H1 (cell line): ENCODE results near the gene ANKS1B. TPM values are rescaled to one million over a fixed set of nuclear protein-coding genes. Genes with fewer than 3 reads are reported as not detected.

Experiments
- CTCF ChIA-PET: fragments of 300-600 bp; sonication (Branson Sonifier 250); formaldehyde crosslinking; loops from one replicate; lab custom pipeline; 2021; ENCODE audit not compliant: partially characterized antibody; lab: Charles Lee
- POLR2A ChIA-PET: fragments of 300-600 bp; sonication (Branson Sonifier 250); formaldehyde crosslinking; loops from one replicate; lab custom pipeline; 2021; ENCODE audit warnings: inconsistent platforms; ENCODE audit not compliant: partially characterized antibody; lab: Charles Lee
- DNase-seq, 2 experiments: peaks; one replicate each; pipeline versions ENCODE4 v3.0.0 to v3.0.0-alpha.2; 2010 to 2022; ENCODE audit warnings: low spot score in 2 of 2, low read depth in 1 of 2, mixed read lengths in 1 of 2
- FAIRE-seq: peaks from 2 replicates; lab custom pipeline; 2011; peaks lifted over from hg19 to GRCh38; lab: Jason Lieb, UNC
- H2AFZ ChIP-seq: 2 replicates; pipeline ENCODE4 v1.8.1; 2012; ENCODE audit warnings: low read length, inconsistent platforms
- H2AK5ac ChIP-seq: 2 replicates; pipeline ENCODE4 v1.6.1; 2013; ENCODE audit warnings: low read depth, low read length
- H2BK120ac ChIP-seq: replicated peaks from 2 replicates; pipeline ENCODE3; 2013; ENCODE audit warnings: low read depth, low read length, inconsistent platforms
- H2BK12ac ChIP-seq: 2 replicates; pipeline ENCODE4 v1.6.1; 2013; ENCODE audit warnings: low read depth, low read length
- H2BK15ac ChIP-seq: 2 replicates; pipeline ENCODE4 v1.6.1; 2013; ENCODE audit warnings: low read length
- H2BK20ac ChIP-seq: 2 replicates; pipeline ENCODE4 v1.6.1; 2013; ENCODE audit warnings: low read length
- H2BK5ac ChIP-seq: 2 replicates; pipeline ENCODE4 v1.6.1; 2013; ENCODE audit warnings: low read depth, low read length
- H3K14ac ChIP-seq: 2 replicates; pipeline ENCODE4 v1.6.1; 2013; ENCODE audit warnings: inconsistent platforms; ENCODE audit not compliant: insufficient read length
- H3K18ac ChIP-seq: 2 replicates; pipeline ENCODE4 v1.6.1; 2013; ENCODE audit warnings: low read length; ENCODE audit errors: extremely low read depth
- H3K23ac ChIP-seq: 2 replicates; pipeline ENCODE4 v1.6.1; 2013; ENCODE audit warnings: inconsistent platforms; ENCODE audit not compliant: insufficient read length
- H3K23me2 ChIP-seq: 2 replicates; pipeline ENCODE4 v1.6.1; 2013; ENCODE audit warnings: low read depth, low read length
- H3K27ac ChIP-seq: 2 replicates; pipeline ENCODE4 v1.6.1; 2011; ENCODE audit warnings: low read depth, low read length, inconsistent platforms
- H3K27me3 ChIP-seq, 4 experiments: replicated peaks in 1 of 4; 1 replicate in 1 of 4; 2 replicates in 3 of 4; pipeline versions ENCODE4 v1.6.1 to v1.8.1; 2011 to 2013; ENCODE audit warnings: low read length in 3 of 4, mild to moderate bottlenecking in 3 of 4, inconsistent platforms in 2 of 4, mixed read lengths in 2 of 4, moderate library complexity in 1 of 4; ENCODE audit not compliant: control insufficient read depth in 3 of 4, insufficient read depth in 3 of 4; ENCODE audit errors: extremely low read depth in 1 of 4
- H3K36me3 ChIP-seq, 4 experiments: 2 replicates each; pipeline versions ENCODE4 v1.6.1 to v1.8.1; 2011 to 2013; ENCODE audit warnings: mild to moderate bottlenecking in 4 of 4, low read length in 3 of 4, moderate library complexity in 2 of 4, control low read depth in 1 of 4, inconsistent platforms in 1 of 4; ENCODE audit not compliant: insufficient read depth in 4 of 4, control insufficient read depth in 2 of 4
- H3K4ac ChIP-seq: replicated peaks from 2 replicates; pipeline ENCODE3; 2013; ENCODE audit warnings: low read length, low read depth, mixed read lengths, inconsistent platforms; ENCODE audit not compliant: insufficient read length
- H3K4me1 ChIP-seq, 4 experiments: replicated peaks in 1 of 4; 1 replicate in 1 of 4; 2 replicates in 3 of 4; pipeline versions ENCODE4 v1.6.1 to v1.8.1; 2011 to 2013; ENCODE audit warnings: low read length in 3 of 4, inconsistent platforms in 2 of 4, mixed read lengths in 1 of 4; ENCODE audit not compliant: insufficient read depth in 4 of 4, control insufficient read depth in 3 of 4
- H3K4me2 ChIP-seq, 2 experiments: 2 replicates each; pipeline versions ENCODE4 v1.6.1 to v1.8.1; 2011 to 2013; ENCODE audit warnings: low read depth in 2 of 2, low read length in 2 of 2, control low read depth in 1 of 2, inconsistent platforms in 1 of 2, mild to moderate bottlenecking in 1 of 2; ENCODE audit not compliant: insufficient read depth in 1 of 2
- H3K4me3 ChIP-seq, 4 experiments: fragments of 200-600, 300-600 bp in 1 of 4; sonication (generic), shearing (Covaris generic), sonication (Bioruptor Twin) in 1 of 4; 2 replicates each; pipeline versions ENCODE4 v1.5.1 to v1.8.1; 2011 to 2016; ENCODE audit warnings: low read length in 4 of 4, low read depth in 3 of 4, control low read depth in 2 of 4, inconsistent platforms in 2 of 4, mild to moderate bottlenecking in 2 of 4, mixed read lengths in 1 of 4, moderate library complexity in 1 of 4; ENCODE audit not compliant: insufficient read depth in 2 of 4; ENCODE audit errors: extremely low read depth in 1 of 4
- H3K56ac ChIP-seq: replicated peaks from 2 replicates; pipeline ENCODE3; 2013; ENCODE audit warnings: low read depth, mild to moderate bottlenecking, mixed read lengths, low read length, inconsistent platforms; ENCODE audit not compliant: insufficient read length
- H3K79me1 ChIP-seq: 2 replicates; pipeline ENCODE4 v1.6.1; 2013; ENCODE audit warnings: low read depth, low read length, control low read depth
- H3K79me2 ChIP-seq, 2 experiments: 2 replicates each; pipeline versions ENCODE4 v1.6.1 to v1.8.1; 2012 to 2013; ENCODE audit warnings: low read length in 2 of 2, mild to moderate bottlenecking in 2 of 2, inconsistent platforms in 1 of 2; ENCODE audit not compliant: insufficient read depth in 2 of 2, control insufficient read depth in 1 of 2
- H3K9ac ChIP-seq, 4 experiments: replicated peaks in 1 of 4; 1 replicate in 1 of 4; 2 replicates in 3 of 4; pipeline versions ENCODE4 v1.6.1 to v1.8.1; 2011 to 2013; ENCODE audit warnings: low read depth in 3 of 4, low read length in 3 of 4, control low read depth in 2 of 4, mild to moderate bottlenecking in 2 of 4, moderate library complexity in 2 of 4, inconsistent platforms in 1 of 4; ENCODE audit errors: extremely low read depth in 1 of 4
- H3K9me3 ChIP-seq, 2 experiments: 2 replicates each; pipeline versions ENCODE4 v1.6.1 to v1.8.1; 2012 to 2013; ENCODE audit warnings: mild to moderate bottlenecking in 2 of 2, moderate library complexity in 2 of 2, control low read depth in 1 of 2, inconsistent platforms in 1 of 2, low read depth in 1 of 2, low read length in 1 of 2, mixed read lengths in 1 of 2; ENCODE audit not compliant: insufficient read depth in 2 of 2
- H4K20me1 ChIP-seq, 2 experiments: replicated peaks in 1 of 2; 2 replicates each; pipeline versions ENCODE3 to v1.8.1; 2011 to 2013; ENCODE audit warnings: inconsistent platforms in 2 of 2, low read length in 2 of 2, mild to moderate bottlenecking in 1 of 2; ENCODE audit not compliant: insufficient read depth in 2 of 2, control insufficient read depth in 1 of 2
- H4K5ac ChIP-seq: 2 replicates; pipeline ENCODE4 v1.6.1; 2013; ENCODE audit warnings: low read length, low read depth, mixed read lengths, inconsistent platforms; ENCODE audit not compliant: insufficient read length
- H4K8ac ChIP-seq: 2 replicates; pipeline ENCODE4 v1.8.0; 2013; ENCODE audit warnings: mild to moderate bottlenecking, moderate library complexity, low read length, inconsistent platforms; ENCODE audit not compliant: insufficient read depth; ENCODE audit errors: extremely low read depth
- H4K91ac ChIP-seq: replicated peaks from 2 replicates; pipeline ENCODE3; 2013; ENCODE audit warnings: low read length, mixed read lengths, inconsistent platforms; ENCODE audit not compliant: insufficient read length
- CHD1 ChIP-seq: IDR thresholded peaks from 2 replicates; pipeline ENCODE4 v1.6.1; 2012; ENCODE audit warnings: low read depth, low read length, improper control_type of control experiment
- RBBP5 ChIP-seq: IDR thresholded peaks from 2 replicates; pipeline ENCODE4 v1.7.1; 2012; ENCODE audit warnings: low read depth, mild to moderate bottlenecking, inconsistent platforms, low read length, moderate library complexity, borderline replicate concordance
- SIRT6 ChIP-seq: IDR thresholded peaks from one replicate; pipeline ENCODE4 v1.7.1; 2012; ENCODE audit warnings: low read length, inconsistent platforms
- SP1 ChIP-seq: IDR thresholded peaks from 2 replicates; pipeline ENCODE4 v1.6.1; 2011; ENCODE audit warnings: low read depth, low read length
- SRF ChIP-seq: IDR thresholded peaks from 2 replicates; pipeline ENCODE4 v1.6.1; 2011; ENCODE audit warnings: mild to moderate bottlenecking, low read depth, low read length, moderate library complexity
- WGBS, 2 experiments: shearing (Covaris generic) in 1 of 2; methylation state at CpG; one replicate each; pipeline versions ENCODE4 v1.1.6 to v1.1.7; 2013 to 2015; ENCODE audit warnings: low lambda C conversion rate in 2 of 2, mixed read lengths in 2 of 2, inconsistent platforms in 1 of 2, low coverage in 1 of 2, missing lambda C conversion rate in 1 of 2; ENCODE audit not compliant: insufficient replicate concordance in 2 of 2, insufficient coverage in 1 of 2, insufficient read length in 1 of 2; ENCODE audit errors: extremely low coverage in 1 of 2, missing lambda C conversion rate in 1 of 2; 5-methylcytosine and 5-hydroxymethylcytosine counted together
- polyA plus RNA-seq, 7 experiments: library from polyadenylated mRNA; depleted of rRNA in 3 of 7; stranded (reverse) in 5 of 7; unstranded in 2 of 7; fragments of >200 nt in 5 of 7; fragments of 200-250 nt in 2 of 7; gene quantifications; 1 replicate in 5 of 7; 2 replicates in 1 of 7; 4 replicates in 1 of 7; pipeline versions ENCODE4 v1.2.1 to v1.2.3, GENCODE V29; 2011 to 2013; ENCODE audit warnings: missing spikeins in 2 of 7, mixed read lengths in 2 of 7
- total RNA-seq: library from RNA; stranded (reverse); fragmentation: NEBNext Ultra II Directional; extraction: Animal tissue kit (Norgen Biotek cat#: 25700); gene quantifications from 2 replicates; pipeline ENCODE4 v1.2.1, GENCODE V29; 2021

The ANKS1B gene
- total and polyA plus RNA-seq, 2 of the 8 experiments (the other 6 are each of a cell fraction or from before 2014, with no cell fraction given), result 2.7 to 6.1 TPM

DNA sequence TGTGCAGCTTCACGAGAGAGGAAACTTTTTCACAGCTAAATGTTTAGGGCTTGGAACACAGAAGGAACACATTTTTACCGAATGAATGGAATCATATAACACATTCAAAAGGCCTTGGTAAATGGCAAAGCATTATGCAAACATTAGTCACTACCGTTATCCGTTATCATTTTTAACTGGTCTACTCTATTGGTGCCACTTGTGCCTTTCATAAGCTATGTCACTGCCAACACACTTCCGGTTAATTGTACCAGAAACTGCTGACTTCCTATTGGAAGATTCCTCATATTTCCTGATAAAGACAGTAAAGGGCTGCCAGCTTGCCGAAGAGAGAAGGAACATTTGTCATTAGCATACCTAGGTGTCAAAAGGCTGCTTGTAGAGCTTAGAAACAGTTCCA is 1170.5 kb downstream of the ANKS1B start:
- H2BK12ac ChIP-seq, result no peak overlapping the region
- H2BK20ac ChIP-seq, result no peak overlapping the region
- no peaks in the 10 kb centered on the region for H3K79me1 ChIP-seq
- no peak overlapping the region for H2BK120ac ChIP-seq
- no peak overlapping the region for H3K23ac ChIP-seq
- H2AFZ ChIP-seq, result no peak overlapping the region
- H2BK15ac ChIP-seq, result no peak overlapping the region
- no peak overlapping the region for H4K8ac ChIP-seq
- H3K9me3 ChIP-seq, result no peaks in the 10 kb centered on the region
- 94% methylated on average over 6 of the region's 6 CpGs; no CpG with 5 or more reads in 1 of the 2 experiments for WGBS, 2 experiments
- no peak overlapping the region for H2AK5ac ChIP-seq
- H2BK5ac ChIP-seq, result no peak overlapping the region
- no peaks in the 10 kb centered on the region for H3K79me2 ChIP-seq
- no peak overlapping the region for H3K27ac ChIP-seq
- no peaks in the 10 kb centered on the region for H3K23me2 ChIP-seq
- H4K91ac ChIP-seq, result no peak overlapping the region
- H3K36me3 ChIP-seq, result no peaks in the 10 kb centered on the region
- H4K20me1 ChIP-seq, result no peaks in the 10 kb centered on the region
- H3K9ac ChIP-seq, result no peak overlapping the region
- CTCF ChIA-PET, result interaction anchor here (0.5 to 1.8 kb wide), 6 partner anchors 9 to 149 kb away, joined by 3 to 5 read pairs (median 3); no protein-coding TSS in a partner anchor
- H3K56ac ChIP-seq, result no peak overlapping the region
- no peaks in the 10 kb centered on the region for H3K27me3 ChIP-seq
- POLR2A ChIA-PET, result interaction anchor here (1.1 kb wide), 1 partner anchor 18 kb away, joined by 3 read pairs; no protein-coding TSS in a partner anchor
- H3K4ac ChIP-seq, result no peak overlapping the region
- no peak overlapping the region for H4K5ac ChIP-seq
- no peak overlapping the region for H3K18ac ChIP-seq
- H3K4me1 ChIP-seq, result peaks cover 0 to 4% (median 0%) of the 10 kb centered on the region in 4 experiments; a peak in 1 of 7 replicates
- H3K4me3 ChIP-seq, result no peak overlapping the region
- DNase-seq, result no peak
- FAIRE-seq, result no peak
- H3K14ac ChIP-seq, result no peak overlapping the region
- no peak overlapping the region for H3K4me2 ChIP-seq
- TF ChIP-seq RBBP5, result no peak
- TF ChIP-seq CHD1, result no peak
- TF ChIP-seq SRF, result no peak
- TF ChIP-seq SP1, result no peak
- no peak for TF ChIP-seq SIRT6
